Left kidney (tissue), 2 donors: ENCODE data around the gene SLC25A42. TPM values are rescaled to one million over a fixed set of nuclear protein-coding genes. Genes with fewer than 3 reads are reported as not detected.
"Not testable (repeated sequence)": the region's sequence is repeated elsewhere in the genome, so short reads cannot be mapped to it uniquely, and the experiment has no call there.

ENCODE experiments used
- DNase-seq: peaks from one replicate; pipeline ENCODE4 v3.0.0-alpha.2; 2013
- polyA plus RNA-seq: library from polyadenylated mRNA; unstranded; fragments of 120-200 nt; gene quantifications from one replicate; pipeline ENCODE4 v1.2.1, GENCODE V29; 2013; ENCODE audit not compliant: insufficient read length

The SLC25A42 gene
- polyA plus RNA-seq, 1 donor = 20.0 TPM

GRCh38 chr19:19133985-19134384 is 70.2 kb downstream of the SLC25A42 start:
- no peak for DNase-seq

GRCh38 chr19:19134687-19135158 is 70.9 kb downstream of the SLC25A42 start:
- DNase-seq = peak; percentile 64

- DNase-seq = not testable (repeated sequence)
Observed at GRCh38 chr19:19135713-19136112, 71.9 kb downstream of the SLC25A42 start.

- DNase-seq = no peak
Observed at GRCh38 chr19:19137556-19138108, 73.8 kb downstream of the SLC25A42 start.

GRCh38 chr19:19138109-19138981 is 74.6 kb downstream of the SLC25A42 start, which contains the start of gene TMEM161A:
Gene TMEM161A, minus strand, starts transcription at chr19:19138478. Its CDS starts 50 bp downstream, at chr19:19138428.
- peak; percentile 98 for DNase-seq

GRCh38 chr19:19139876-19140229 is 76.1 kb downstream of the SLC25A42 start:
- no peak for DNase-seq

GRCh38 chr19:19140476-19140875 is 76.7 kb downstream of the SLC25A42 start:
- DNase-seq = no peak

- DNase-seq = no peak
Observed at GRCh38 chr19:19142347-19142746, 78.6 kb downstream of the SLC25A42 start.

- no peak for DNase-seq
Observed at GRCh38 chr19:19145281-19145680, 81.5 kb downstream of the SLC25A42 start.

- peak; percentile 56 for DNase-seq
Observed at GRCh38 chr19:19145684-19146608, 82.2 kb downstream of the SLC25A42 start.

- no peak for DNase-seq
Observed at GRCh38 chr19:19146865-19147264, 83.1 kb downstream of the SLC25A42 start.

GRCh38 chr19:19147344-19147743 is 83.5 kb downstream of the SLC25A42 start:
- DNase-seq = no peak

GRCh38 chr19:19148504-19148903 is 84.7 kb downstream of the SLC25A42 start:
- not testable (repeated sequence) for DNase-seq

- DNase-seq = no peak
Observed at GRCh38 chr19:19149435-19149834, 85.6 kb downstream of the SLC25A42 start.

- no peak for DNase-seq
Observed at GRCh38 chr19:19151418-19151817, 87.6 kb downstream of the SLC25A42 start.

GRCh38 chr19:19152668-19153384 is 89.0 kb downstream of the SLC25A42 start:
- no peak for DNase-seq

- no peak for DNase-seq
Observed at GRCh38 chr19:19154768-19155494, 91.1 kb downstream of the SLC25A42 start.

- DNase-seq = no peak
Observed at GRCh38 chr19:19155495-19156219, 91.9 kb downstream of the SLC25A42 start.

GRCh38 chr19:19157808-19158207 is 94.0 kb downstream of the SLC25A42 start:
- no peak for DNase-seq

- no peak for DNase-seq
Observed at GRCh38 chr19:19159534-19159933, 95.7 kb downstream of the SLC25A42 start.
